Bronchial epithelial cell (primary cell): Measurements from ENCODE around the gene DNAJC30. TPM values are rescaled to one million over a fixed set of nuclear protein-coding genes. Genes with fewer than 3 reads are reported as not detected.
A peak's percentile ranks its signal among the peaks of the same experiment; 100 is the strongest.

Source experiments
- DNase-seq: peaks from one replicate; pipeline ENCODE4 v3.0.0-alpha.2; 2010; ENCODE audit warnings: low read depth
- FAIRE-seq: peaks from 2 replicates; lab custom pipeline; 2011; peaks lifted over from hg19 to GRCh38; lab: Jason Lieb, UNC
- H3K27me3 ChIP-seq: 2 replicates; pipeline ENCODE4 v1.5.1; 2011; ENCODE audit warnings: low read length; ENCODE audit not compliant: control insufficient read depth, insufficient read depth
- H3K36me3 ChIP-seq: 2 replicates; pipeline ENCODE4 v1.5.1; 2011; ENCODE audit warnings: low read length; ENCODE audit not compliant: control insufficient read depth, insufficient read depth
- H3K4me3 ChIP-seq: 2 replicates; pipeline ENCODE4 v1.5.1; 2011; ENCODE audit warnings: mild to moderate bottlenecking, low read depth, low read length, control low read depth
- total RNA-seq: library from RNA; depleted of rRNA; stranded (reverse); fragments of >200 nt; gene quantifications from 2 replicates; pipeline ENCODE4 v1.2.1, GENCODE V29; 2014
- TF ChIP-seq, protein P1 (sequence below): IDR thresholded peaks from 2 replicates; pipeline ENCODE4 v1.5.1; 2011; ENCODE audit warnings: mild to moderate bottlenecking, moderate library complexity, low read length, control low read depth, inconsistent platforms; ENCODE audit not compliant: insufficient read depth, severe bottlenecking

Gene DNAJC30
- total RNA-seq, 1 donor from 2014 or later = 0.79 TPM

DNA sequence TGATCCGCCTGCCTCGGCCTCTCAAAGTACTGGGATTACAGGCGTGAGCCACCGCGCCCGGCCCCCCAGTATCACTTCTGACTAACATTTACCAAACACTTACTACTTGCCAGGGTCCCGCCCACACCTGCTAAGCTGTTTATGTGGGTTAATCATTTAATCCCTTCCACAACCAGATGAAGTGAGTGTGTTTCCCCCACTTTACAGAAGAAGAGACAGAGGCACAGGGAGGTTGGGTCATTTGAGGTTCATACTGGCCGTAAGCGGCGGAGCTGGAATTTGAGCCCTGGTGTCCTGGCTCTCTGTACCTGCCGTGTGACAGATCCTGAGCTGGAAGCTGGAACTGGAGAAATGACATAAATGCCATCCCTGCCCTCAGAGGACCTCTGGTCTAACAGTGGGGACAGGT is 30.7 kb downstream of the DNAJC30 start:
- H3K36me3 ChIP-seq = no peaks in the 10 kb centered on the region
- no peak for FAIRE-seq

DNA sequence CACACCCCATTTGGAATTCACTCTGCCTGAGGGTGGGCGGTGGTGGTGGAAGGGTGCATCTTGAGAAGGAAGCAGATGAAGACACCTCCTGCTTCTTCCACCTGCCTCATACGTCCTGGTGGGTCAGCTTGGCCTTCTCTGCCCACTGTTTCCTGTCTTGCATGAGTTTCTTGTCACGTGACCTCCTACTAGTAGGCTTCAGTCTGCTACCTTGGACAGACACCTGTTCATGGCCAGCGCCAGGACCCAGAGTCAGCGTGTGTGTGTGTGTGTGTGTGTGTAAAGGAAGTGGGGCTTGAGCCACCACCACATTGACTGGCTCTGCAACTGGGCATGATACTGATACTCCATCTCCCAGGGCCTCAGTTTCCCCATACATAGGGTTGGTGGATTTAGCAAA is 32.7 kb downstream of the DNAJC30 start:
- TF ChIP-seq, protein P1, sequence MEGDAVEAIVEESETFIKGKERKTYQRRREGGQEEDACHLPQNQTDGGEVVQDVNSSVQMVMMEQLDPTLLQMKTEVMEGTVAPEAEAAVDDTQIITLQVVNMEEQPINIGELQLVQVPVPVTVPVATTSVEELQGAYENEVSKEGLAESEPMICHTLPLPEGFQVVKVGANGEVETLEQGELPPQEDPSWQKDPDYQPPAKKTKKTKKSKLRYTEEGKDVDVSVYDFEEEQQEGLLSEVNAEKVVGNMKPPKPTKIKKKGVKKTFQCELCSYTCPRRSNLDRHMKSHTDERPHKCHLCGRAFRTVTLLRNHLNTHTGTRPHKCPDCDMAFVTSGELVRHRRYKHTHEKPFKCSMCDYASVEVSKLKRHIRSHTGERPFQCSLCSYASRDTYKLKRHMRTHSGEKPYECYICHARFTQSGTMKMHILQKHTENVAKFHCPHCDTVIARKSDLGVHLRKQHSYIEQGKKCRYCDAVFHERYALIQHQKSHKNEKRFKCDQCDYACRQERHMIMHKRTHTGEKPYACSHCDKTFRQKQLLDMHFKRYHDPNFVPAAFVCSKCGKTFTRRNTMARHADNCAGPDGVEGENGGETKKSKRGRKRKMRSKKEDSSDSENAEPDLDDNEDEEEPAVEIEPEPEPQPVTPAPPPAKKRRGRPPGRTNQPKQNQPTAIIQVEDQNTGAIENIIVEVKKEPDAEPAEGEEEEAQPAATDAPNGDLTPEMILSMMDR = no peak
- DNase-seq = no peak
- FAIRE-seq = no peak
- peaks cover 10% of the 10 kb centered on the region for H3K27me3 ChIP-seq
- no peaks in the 10 kb centered on the region for H3K36me3 ChIP-seq
- no peak overlapping the region for H3K4me3 ChIP-seq

More for the DNA sequence above, 30.7 kb downstream of the DNAJC30 start:
- Histone ChIP-seq H3K27me3 (peaks cover 10% of the 10 kb centered on the region), H3K4me3 (no peak overlapping the region)
- peak; percentile 32 for DNase-seq
- TF ChIP-seq, protein P1 = no peak

DNA sequence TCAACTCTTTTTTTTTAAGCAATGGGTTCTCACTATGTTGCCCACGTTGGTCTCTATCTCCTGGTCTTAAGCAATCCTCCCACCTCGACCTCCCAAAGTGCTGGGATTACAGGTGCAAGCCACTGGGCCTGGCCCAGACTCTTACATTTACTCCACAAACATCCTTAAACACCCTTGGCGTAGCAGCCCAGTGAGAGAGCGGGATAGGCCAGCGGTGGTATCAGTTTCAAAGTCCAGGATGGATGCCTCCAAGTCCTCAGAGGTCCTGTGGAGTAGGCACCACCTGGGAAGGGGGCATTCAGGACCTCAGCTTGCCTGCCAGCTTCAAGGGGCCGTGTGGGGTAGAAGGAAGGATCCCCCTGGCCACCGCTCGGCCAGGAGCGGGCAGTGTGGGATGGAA is 33.7 kb downstream of the DNAJC30 start:
- Histone ChIP-seq H3K36me3 (no peaks in the 10 kb centered on the region), H3K27me3 (peaks cover 10% of the 10 kb centered on the region), H3K4me3 (no peak overlapping the region)
- no peak for FAIRE-seq
- no peak for DNase-seq
- TF ChIP-seq, protein P1 = no peak

DNA sequence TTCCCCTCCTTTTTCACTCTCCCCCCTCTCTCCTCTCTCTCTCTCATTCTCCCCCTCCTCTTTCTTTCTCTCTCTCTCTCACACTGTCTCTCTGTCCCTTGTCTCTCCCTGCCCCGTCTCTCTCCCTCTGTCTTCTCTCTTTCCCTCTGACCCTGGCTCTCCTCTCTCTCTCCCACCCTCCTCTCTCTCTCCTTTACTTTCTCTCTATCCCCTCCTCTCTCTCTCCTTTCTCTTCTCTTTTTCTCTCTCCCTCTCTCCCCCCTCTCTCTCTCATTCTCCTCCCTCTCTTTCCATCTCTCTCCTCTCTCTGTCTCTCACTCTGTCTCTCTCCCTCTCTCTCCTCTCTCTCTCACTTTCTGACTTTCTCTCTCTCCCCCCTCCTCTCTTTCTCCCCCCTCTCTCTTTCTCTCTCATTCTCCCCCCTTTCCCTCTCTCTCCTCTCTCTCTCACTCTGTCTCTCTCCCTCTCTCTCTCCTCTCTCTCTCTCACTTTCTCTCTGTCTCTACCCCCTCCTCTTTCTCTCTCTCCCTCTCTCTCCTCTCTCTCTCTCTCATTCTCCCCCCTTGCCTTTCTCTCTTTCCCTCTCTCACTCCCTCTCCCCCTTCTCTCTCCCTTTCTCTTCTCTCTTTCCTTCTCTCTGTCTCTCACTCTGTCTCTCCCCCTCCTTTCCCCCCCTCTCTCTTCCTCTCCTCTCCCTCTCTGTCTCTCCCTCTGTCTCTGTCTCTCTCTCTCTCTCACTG is 34.5 kb downstream of the DNAJC30 start:
- FAIRE-seq = no peak
- TF ChIP-seq, protein P1 = no peak
- H3K27me3 ChIP-seq = peaks cover 10% of the 10 kb centered on the region
- no peak for DNase-seq
- H3K4me3 ChIP-seq = no peak overlapping the region
- no peaks in the 10 kb centered on the region for H3K36me3 ChIP-seq

DNA sequence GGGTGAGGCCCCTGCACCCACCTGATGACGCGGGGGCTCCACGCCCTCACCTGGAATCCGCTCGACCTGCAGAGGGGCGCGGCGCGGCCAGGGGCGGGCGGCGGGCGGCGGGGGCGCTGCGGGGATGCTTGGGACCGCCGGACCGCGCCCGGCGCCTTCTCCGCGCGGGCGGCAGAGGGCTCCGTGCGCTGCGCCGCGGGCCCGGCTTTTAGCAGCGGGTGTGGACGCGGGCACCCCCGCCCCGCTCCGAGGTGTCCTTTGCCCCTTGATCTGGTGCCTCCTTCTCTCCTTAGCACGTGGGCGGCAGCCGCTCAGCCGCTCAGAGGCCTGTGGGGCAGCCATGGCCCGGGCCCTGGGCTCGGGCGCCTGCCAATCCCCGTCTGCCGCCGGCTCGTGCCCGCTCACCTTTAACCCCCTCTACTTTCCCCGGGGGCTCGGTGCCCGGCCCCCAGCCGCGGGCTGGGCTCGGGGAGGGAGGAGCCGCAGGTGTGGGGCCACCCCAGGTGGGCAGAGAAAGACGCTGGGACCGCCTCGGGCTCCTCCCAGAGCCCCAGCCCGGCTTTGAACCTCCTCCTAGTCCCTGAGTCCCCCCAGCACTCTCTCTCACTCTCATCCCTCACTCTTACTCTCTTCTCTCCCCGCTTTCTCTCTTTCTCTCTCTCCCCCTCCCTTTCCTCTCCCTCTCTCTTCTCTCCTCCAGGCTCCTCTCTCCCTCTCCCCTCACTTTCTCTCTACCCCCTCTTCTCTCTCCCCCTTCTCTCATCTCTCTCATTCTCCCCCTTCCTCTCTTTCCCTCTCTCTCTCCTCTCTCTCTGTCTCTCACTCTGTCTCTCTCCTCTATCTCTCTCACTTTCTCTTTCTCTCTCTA is 35.3 kb downstream of the DNAJC30 start:
- no peak for FAIRE-seq
- Histone ChIP-seq H3K36me3 (no peaks in the 10 kb centered on the region), H3K4me3 (peak overlapping the region; percentile 33), H3K27me3 (peaks cover 10% of the 10 kb centered on the region)
- TF ChIP-seq, protein P1 = peak; percentile 14
- DNase-seq = no peak
